GM12874 (cell line): ENCODE measurements around the gene EXOSC2.

ENCODE experiments used
- CTCF ChIP-seq: IDR thresholded peaks from 2 replicates; pipeline ENCODE4 v1.5.1; 2011; ENCODE audit warnings: low read depth, mild to moderate bottlenecking, control low read depth, low read length, moderate library complexity; ENCODE audit not compliant: insufficient read depth

EXOSC2 gene

GRCh38 chr9:130741024-130741305 is 47.4 kb downstream of the EXOSC2 start:
- TF ChIP-seq CTCF: no peak

GRCh38 chr9:130741831-130742449 is 48.4 kb downstream of the EXOSC2 start:
- no peak for TF ChIP-seq CTCF

GRCh38 chr9:130743656-130744055 is 50.1 kb downstream of the EXOSC2 start:
- TF ChIP-seq CTCF: no peak

- TF ChIP-seq CTCF: no peak
Measured at GRCh38 chr9:130745210-130745800, 51.7 kb downstream of the EXOSC2 start.

GRCh38 chr9:130745829-130746228 is 52.2 kb downstream of the EXOSC2 start:
- TF ChIP-seq CTCF: no peak

- TF ChIP-seq CTCF: no peak
Measured at GRCh38 chr9:130746434-130747212, 53.0 kb downstream of the EXOSC2 start.

- no peak for TF ChIP-seq CTCF
Measured at GRCh38 chr9:130751631-130752355, 58.2 kb downstream of the EXOSC2 start.
